ENCODE results near the gene TRPM7. TPM values are rescaled to one million over a fixed set of nuclear protein-coding genes. Genes with fewer than 3 reads are reported as not detected.

The TRPM7 gene, protein sequence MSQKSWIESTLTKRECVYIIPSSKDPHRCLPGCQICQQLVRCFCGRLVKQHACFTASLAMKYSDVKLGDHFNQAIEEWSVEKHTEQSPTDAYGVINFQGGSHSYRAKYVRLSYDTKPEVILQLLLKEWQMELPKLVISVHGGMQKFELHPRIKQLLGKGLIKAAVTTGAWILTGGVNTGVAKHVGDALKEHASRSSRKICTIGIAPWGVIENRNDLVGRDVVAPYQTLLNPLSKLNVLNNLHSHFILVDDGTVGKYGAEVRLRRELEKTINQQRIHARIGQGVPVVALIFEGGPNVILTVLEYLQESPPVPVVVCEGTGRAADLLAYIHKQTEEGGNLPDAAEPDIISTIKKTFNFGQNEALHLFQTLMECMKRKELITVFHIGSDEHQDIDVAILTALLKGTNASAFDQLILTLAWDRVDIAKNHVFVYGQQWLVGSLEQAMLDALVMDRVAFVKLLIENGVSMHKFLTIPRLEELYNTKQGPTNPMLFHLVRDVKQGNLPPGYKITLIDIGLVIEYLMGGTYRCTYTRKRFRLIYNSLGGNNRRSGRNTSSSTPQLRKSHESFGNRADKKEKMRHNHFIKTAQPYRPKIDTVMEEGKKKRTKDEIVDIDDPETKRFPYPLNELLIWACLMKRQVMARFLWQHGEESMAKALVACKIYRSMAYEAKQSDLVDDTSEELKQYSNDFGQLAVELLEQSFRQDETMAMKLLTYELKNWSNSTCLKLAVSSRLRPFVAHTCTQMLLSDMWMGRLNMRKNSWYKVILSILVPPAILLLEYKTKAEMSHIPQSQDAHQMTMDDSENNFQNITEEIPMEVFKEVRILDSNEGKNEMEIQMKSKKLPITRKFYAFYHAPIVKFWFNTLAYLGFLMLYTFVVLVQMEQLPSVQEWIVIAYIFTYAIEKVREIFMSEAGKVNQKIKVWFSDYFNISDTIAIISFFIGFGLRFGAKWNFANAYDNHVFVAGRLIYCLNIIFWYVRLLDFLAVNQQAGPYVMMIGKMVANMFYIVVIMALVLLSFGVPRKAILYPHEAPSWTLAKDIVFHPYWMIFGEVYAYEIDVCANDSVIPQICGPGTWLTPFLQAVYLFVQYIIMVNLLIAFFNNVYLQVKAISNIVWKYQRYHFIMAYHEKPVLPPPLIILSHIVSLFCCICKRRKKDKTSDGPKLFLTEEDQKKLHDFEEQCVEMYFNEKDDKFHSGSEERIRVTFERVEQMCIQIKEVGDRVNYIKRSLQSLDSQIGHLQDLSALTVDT (N-terminal part only)
- polyA plus RNA-seq: 1 to 10 TPM; 4.9 to 6.1 TPM

DNA sequence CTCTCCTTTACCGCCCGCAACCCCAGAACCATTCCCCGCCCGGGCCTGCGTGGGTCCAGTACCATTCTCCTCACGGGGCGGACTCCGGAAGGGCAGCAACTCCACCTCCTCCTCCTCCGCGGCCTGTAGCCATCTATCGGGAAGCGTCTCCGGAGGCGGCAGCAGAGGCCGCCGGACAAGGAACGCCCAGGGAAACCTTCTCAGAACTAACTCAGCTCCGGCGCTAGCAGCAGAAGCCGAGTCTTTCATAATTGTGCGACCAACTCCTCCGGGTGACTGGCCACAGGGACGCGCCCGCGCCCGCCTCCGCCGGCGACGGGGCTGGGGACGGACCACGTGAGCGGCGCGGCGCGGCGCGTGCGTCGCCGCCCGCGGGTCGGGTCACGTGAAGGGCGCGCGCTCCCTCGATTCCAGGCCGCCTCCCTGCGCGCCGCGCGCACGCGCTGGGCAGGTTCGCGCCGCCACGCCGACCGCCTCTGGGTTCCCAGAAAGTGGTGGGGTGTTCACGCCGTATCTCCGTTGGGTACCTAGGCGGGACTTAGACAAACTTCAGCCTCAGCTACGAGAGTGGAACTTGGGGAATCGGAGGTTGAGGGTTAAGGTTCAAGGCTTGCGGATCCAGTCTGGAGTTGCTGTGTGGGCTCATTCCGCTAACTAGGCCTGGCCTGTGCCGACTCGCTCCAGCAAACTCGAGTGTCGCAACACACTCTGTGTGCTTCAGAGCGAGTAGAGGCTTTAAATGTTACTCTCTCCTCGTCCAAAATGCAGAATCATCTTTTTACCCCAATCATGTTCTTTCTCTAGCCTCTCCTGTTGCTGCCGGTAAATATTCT lies at the start of gene TRPM7:
Gene TRPM7 (minus strand): TSS at position 329 of the 833 bp plus-strand sequence. CDS start 264 bp downstream, at position 65.
- no peaks in the 10 kb centered on the region for H3K4me1 ChIP-seq (ENCODE audit: control insufficient read depth in 2 of 2, insufficient read depth in 2 of 2, low read length in 1 of 2)
- peak within 1 kb of the TSS; percentile 87 to 97 for H3K27ac ChIP-seq (ENCODE audit: low read depth in 2 of 2, low read length in 1 of 2)
- 0% methylated on average over 57 to 80 of the region's 80 CpGs for WGBS, 2 donors
- H3K36me3 ChIP-seq (ENCODE audit: control insufficient read depth in 2 of 2, insufficient read depth in 2 of 2, low read length in 1 of 2): no peaks in the 10 kb centered on the region
- peak within 1 kb of the TSS; percentile 70 to 73 for H3K4me3 ChIP-seq (ENCODE audit: low read depth in 1 of 2, low read length in 2 of 2)
- H3K27me3 ChIP-seq (ENCODE audit: control insufficient read depth in 1 of 2, insufficient read depth in 2 of 2, low read length in 2 of 2): no peaks in the 10 kb centered on the region
- no peaks in the 10 kb centered on the region for H3K9me3 ChIP-seq (ENCODE audit: control insufficient read depth in 2 of 2, insufficient read depth in 1 of 2, low read depth in 1 of 2, low read length in 1 of 2)

DNA sequence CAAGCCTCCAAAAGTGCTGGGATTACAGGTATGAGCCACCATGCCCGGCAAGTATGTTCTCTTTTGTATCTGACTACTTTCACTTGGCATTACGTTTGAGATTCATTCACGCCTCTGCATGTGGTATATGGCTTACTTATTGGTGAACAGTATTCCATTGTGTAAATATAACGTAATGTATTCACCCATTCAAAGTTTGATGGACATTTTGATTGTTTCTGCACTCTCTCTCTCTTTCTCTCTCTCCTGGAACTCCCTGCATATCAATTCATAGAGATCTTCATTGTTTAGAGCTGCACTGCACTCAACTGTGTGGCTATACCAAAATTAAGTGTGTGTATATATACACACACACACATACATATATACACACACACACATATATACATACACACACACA lies 48.6 kb upstream of the TRPM7 start:
- WGBS, 2 donors: 75 to 91% methylated on average over 4 of the region's 4 CpGs
- H3K27me3 ChIP-seq (ENCODE audit: control insufficient read depth in 1 of 2, insufficient read depth in 2 of 2, low read length in 2 of 2): no peaks in the 10 kb centered on the region
- no peak overlapping the region for H3K4me3 ChIP-seq (ENCODE audit: low read depth in 1 of 2, low read length in 2 of 2)
- no peaks in the 10 kb centered on the region for H3K4me1 ChIP-seq (ENCODE audit: control insufficient read depth in 2 of 2, insufficient read depth in 2 of 2, low read length in 1 of 2)
- H3K9me3 ChIP-seq (ENCODE audit: control insufficient read depth in 2 of 2, insufficient read depth in 1 of 2, low read depth in 1 of 2, low read length in 1 of 2): no peaks in the 10 kb centered on the region
- H3K36me3 ChIP-seq (ENCODE audit: control insufficient read depth in 2 of 2, insufficient read depth in 2 of 2, low read length in 1 of 2): peaks cover 0 to 3% of the 10 kb centered on the region in 2 donors
- no peak overlapping the region for H3K27ac ChIP-seq (ENCODE audit: low read depth in 2 of 2, low read length in 1 of 2)

DNA sequence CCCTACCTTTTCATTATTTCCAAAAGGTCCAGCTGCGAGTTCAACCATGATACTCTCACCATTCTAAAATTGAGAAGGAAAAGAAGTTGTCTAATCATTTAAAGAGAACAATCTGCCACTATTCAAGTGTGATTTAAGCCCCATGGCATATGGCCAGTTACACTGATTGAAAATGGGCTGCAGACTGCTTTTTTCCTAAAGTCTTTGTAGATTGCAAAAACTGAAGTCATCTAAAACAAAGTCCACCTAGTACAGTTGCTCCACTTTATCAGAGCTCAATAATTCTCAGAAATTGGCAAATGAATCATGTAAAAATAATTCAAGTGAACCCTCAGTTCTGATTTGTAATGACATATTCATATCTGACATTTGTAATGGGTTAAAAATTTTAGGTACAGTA lies 39.7 kb upstream of the TRPM7 start:
- no peaks in the 10 kb centered on the region for H3K9me3 ChIP-seq (ENCODE audit: control insufficient read depth in 2 of 2, insufficient read depth in 1 of 2, low read depth in 1 of 2, low read length in 1 of 2)
- 93 to 97% methylated on average over 1 of the region's 1 CpG for WGBS, 2 donors
- H3K4me3 ChIP-seq (ENCODE audit: low read depth in 1 of 2, low read length in 2 of 2): no peak overlapping the region
- H3K27me3 ChIP-seq (ENCODE audit: control insufficient read depth in 1 of 2, insufficient read depth in 2 of 2, low read length in 2 of 2): no peaks in the 10 kb centered on the region
- H3K27ac ChIP-seq (ENCODE audit: low read depth in 2 of 2, low read length in 1 of 2): no peak overlapping the region
- H3K4me1 ChIP-seq (ENCODE audit: control insufficient read depth in 2 of 2, insufficient read depth in 2 of 2, low read length in 1 of 2): no peaks in the 10 kb centered on the region
- H3K36me3 ChIP-seq (ENCODE audit: control insufficient read depth in 2 of 2, insufficient read depth in 2 of 2, low read length in 1 of 2): peaks cover 3 to 6% of the 10 kb centered on the region in 2 donors

DNA sequence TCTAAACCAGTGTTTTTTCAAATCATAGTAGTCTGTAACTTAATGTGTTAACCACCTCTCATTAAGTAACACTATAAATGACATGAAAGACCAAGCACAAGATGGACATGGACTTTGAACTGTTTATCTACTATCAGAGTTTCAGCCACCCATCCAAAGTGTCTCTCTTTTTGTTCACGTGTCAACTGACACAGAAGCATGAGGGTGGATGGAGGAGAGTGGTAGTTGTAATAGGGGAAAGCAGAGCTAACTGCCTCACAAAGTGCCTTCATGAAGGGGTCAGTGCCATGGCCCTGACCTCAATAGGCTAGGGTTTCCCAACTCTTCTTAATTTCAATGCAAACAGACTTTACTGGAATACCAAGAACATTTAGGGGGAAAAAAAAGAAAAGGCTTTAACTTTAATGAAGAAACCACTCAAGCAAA lies 32.1 kb upstream of the TRPM7 start:
- no peaks in the 10 kb centered on the region for H3K27me3 ChIP-seq (ENCODE audit: control insufficient read depth in 1 of 2, insufficient read depth in 2 of 2, low read length in 2 of 2)
- no peaks in the 10 kb centered on the region for H3K9me3 ChIP-seq (ENCODE audit: control insufficient read depth in 2 of 2, insufficient read depth in 1 of 2, low read depth in 1 of 2, low read length in 1 of 2)
- no peak overlapping the region for H3K27ac ChIP-seq (ENCODE audit: low read depth in 2 of 2, low read length in 1 of 2)
- H3K4me3 ChIP-seq (ENCODE audit: low read depth in 1 of 2, low read length in 2 of 2): no peak overlapping the region
- 57 to 63% methylated on average over 1 of the region's 1 CpG for WGBS, 2 donors
- H3K4me1 ChIP-seq (ENCODE audit: control insufficient read depth in 2 of 2, insufficient read depth in 2 of 2, low read length in 1 of 2): no peaks in the 10 kb centered on the region
- peaks cover 2 to 5% of the 10 kb centered on the region in 2 donors for H3K36me3 ChIP-seq (ENCODE audit: control insufficient read depth in 2 of 2, insufficient read depth in 2 of 2, low read length in 1 of 2)

DNA sequence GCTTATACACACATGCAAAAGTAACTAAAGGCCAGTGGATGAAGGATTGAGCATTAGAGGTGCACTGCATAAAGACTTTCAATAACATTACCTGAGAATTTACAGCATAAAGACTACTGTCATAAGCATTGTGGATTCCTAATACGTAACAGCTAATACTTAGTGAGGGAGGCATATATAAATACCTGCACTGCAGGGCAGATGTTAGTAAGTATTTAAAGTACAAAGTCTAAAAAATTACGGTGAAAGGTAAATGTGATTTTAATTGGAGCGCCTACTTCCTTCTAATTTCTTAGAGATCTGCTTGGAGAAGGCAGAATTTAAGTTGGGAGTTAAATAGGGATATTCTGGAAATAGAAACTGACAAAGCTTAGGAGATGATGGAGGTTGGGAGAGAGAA lies 25.4 kb upstream of the TRPM7 start:
- 84 to 95% methylated on average over 3 of the region's 3 CpGs for WGBS, 2 donors
- H3K27ac ChIP-seq (ENCODE audit: low read depth in 2 of 2, low read length in 1 of 2): no peak overlapping the region
- no peaks in the 10 kb centered on the region for H3K27me3 ChIP-seq (ENCODE audit: control insufficient read depth in 1 of 2, insufficient read depth in 2 of 2, low read length in 2 of 2)
- no peaks in the 10 kb centered on the region for H3K9me3 ChIP-seq (ENCODE audit: control insufficient read depth in 2 of 2, insufficient read depth in 1 of 2, low read depth in 1 of 2, low read length in 1 of 2)
- no peaks in the 10 kb centered on the region for H3K4me1 ChIP-seq (ENCODE audit: control insufficient read depth in 2 of 2, insufficient read depth in 2 of 2, low read length in 1 of 2)
- H3K4me3 ChIP-seq (ENCODE audit: low read depth in 1 of 2, low read length in 2 of 2): no peak overlapping the region
- peaks cover 0 to under 1% of the 10 kb centered on the region in 2 donors for H3K36me3 ChIP-seq (ENCODE audit: control insufficient read depth in 2 of 2, insufficient read depth in 2 of 2, low read length in 1 of 2)

DNA sequence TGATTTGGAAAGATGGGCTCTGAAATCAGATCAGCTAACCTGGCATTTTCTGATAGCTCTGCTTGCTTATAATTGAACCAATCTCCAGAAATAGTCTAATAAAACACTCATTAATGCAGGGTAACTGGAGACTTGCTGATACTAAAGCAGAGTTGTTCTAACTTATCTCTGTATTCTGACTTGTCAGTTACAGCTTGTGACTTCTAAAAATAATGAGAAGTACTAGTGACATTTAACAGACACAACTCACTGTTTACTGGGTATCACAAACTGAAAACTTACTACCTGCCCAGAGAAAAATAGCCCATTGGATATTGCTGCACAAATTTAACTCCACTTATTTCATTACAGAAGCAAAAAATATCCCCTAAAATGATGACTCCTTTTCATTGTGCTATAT lies 24.0 kb upstream of the TRPM7 start:
- Histone ChIP-seq H3K36me3 (ENCODE audit: control insufficient read depth in 2 of 2, insufficient read depth in 2 of 2, low read length in 1 of 2) (no peaks in the 10 kb centered on the region), H3K9me3 (ENCODE audit: control insufficient read depth in 2 of 2, insufficient read depth in 1 of 2, low read depth in 1 of 2, low read length in 1 of 2) (no peaks in the 10 kb centered on the region), H3K4me1 (ENCODE audit: control insufficient read depth in 2 of 2, insufficient read depth in 2 of 2, low read length in 1 of 2) (no peaks in the 10 kb centered on the region), H3K4me3 (ENCODE audit: low read depth in 1 of 2, low read length in 2 of 2) (no peak overlapping the region), H3K27me3 (ENCODE audit: control insufficient read depth in 1 of 2, insufficient read depth in 2 of 2, low read length in 2 of 2) (no peaks in the 10 kb centered on the region), H3K27ac (ENCODE audit: low read depth in 2 of 2, low read length in 1 of 2) (no peak overlapping the region)

DNA sequence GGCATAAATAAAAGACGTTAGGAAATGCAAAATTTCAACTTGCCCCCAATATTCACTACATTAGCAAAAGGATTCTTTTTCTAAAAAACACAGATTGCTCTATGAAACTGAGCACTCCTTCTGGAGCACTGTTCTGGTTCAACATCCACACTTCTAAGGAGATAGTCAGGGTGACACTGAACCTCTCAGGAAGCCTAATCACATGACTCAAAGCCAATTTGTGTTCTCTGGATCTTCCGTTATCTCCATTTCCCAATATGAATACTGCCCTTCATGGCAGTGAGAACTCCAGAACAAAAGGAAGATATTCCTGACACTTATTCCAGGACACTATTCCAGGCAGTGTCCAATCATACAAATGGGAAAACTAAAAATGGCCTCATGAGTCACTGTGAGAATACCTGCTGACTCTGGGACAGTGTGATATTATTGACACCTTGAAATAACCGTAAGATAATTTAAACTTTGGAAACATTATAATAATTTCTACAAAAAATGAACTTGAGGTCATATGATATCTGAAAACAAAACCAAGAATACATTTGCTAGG lies 21.4 kb upstream of the TRPM7 start:
- Histone ChIP-seq H3K4me1 (ENCODE audit: control insufficient read depth in 2 of 2, insufficient read depth in 2 of 2, low read length in 1 of 2) (no peaks in the 10 kb centered on the region), H3K9me3 (ENCODE audit: control insufficient read depth in 2 of 2, insufficient read depth in 1 of 2, low read depth in 1 of 2, low read length in 1 of 2) (no peaks in the 10 kb centered on the region), H3K27me3 (ENCODE audit: control insufficient read depth in 1 of 2, insufficient read depth in 2 of 2, low read length in 2 of 2) (no peaks in the 10 kb centered on the region), H3K36me3 (ENCODE audit: control insufficient read depth in 2 of 2, insufficient read depth in 2 of 2, low read length in 1 of 2) (no peaks in the 10 kb centered on the region), H3K4me3 (ENCODE audit: low read depth in 1 of 2, low read length in 2 of 2) (no peak overlapping the region), H3K27ac (ENCODE audit: low read depth in 2 of 2, low read length in 1 of 2) (no peak overlapping the region)
- WGBS, 2 donors: 89 to 93% methylated on average over 3 of the region's 3 CpGs

DNA sequence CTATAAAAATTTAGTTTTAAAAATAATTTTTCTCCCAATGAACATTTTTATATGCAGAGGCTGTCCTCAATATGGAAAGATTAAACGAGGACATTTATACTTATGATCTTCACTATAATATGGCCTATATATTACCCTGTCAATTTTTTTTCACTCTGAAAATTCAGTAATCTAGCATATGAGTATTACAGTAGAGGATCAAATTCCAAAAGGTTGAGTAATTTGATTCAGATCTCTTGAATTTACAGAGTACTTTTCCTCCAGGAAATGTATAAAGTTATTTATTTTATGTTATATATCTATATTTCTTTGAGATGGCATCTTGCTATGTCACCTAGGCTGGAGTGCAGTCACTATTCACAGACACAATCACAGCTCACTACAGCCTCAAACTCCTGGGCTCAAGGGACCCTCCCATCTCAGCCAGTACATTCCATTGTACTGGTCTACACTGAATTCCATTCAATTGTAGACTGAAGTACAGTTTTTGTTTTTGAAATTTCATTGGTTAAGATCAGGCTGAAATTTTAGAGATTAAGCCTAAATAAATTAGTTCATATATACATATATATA lies 16.3 kb upstream of the TRPM7 start:
- no peak overlapping the region for H3K27ac ChIP-seq (ENCODE audit: low read depth in 2 of 2, low read length in 1 of 2)
- H3K4me3 ChIP-seq (ENCODE audit: low read depth in 1 of 2, low read length in 2 of 2): no peak overlapping the region
- H3K4me1 ChIP-seq (ENCODE audit: control insufficient read depth in 2 of 2, insufficient read depth in 2 of 2, low read length in 1 of 2): no peaks in the 10 kb centered on the region
- no peaks in the 10 kb centered on the region for H3K36me3 ChIP-seq (ENCODE audit: control insufficient read depth in 2 of 2, insufficient read depth in 2 of 2, low read length in 1 of 2)
- WGBS, 2 donors: 77 to 85% methylated on average over 1 of the region's 1 CpG
- no peaks in the 10 kb centered on the region for H3K27me3 ChIP-seq (ENCODE audit: control insufficient read depth in 1 of 2, insufficient read depth in 2 of 2, low read length in 2 of 2)
- H3K9me3 ChIP-seq (ENCODE audit: control insufficient read depth in 2 of 2, insufficient read depth in 1 of 2, low read depth in 1 of 2, low read length in 1 of 2): no peaks in the 10 kb centered on the region
